ENCODE data around the gene KLHL2. TPM values are rescaled to one million over a fixed set of nuclear protein-coding genes. Genes with fewer than 3 reads are reported as not detected.

KLHL2 gene
- total and polyA plus RNA-seq, 2 donors (not counting 3 experiments of a cell fraction or from before 2014, with no cell fraction given): 9.9 to 22.1 TPM

- intact Hi-C loops (cut with micrococcal nuclease) (no loop called here), dilution Hi-C loops (cut with MboI; ENCODE audit: extremely low pct_ligation_motif_present, low sequenced_read_pairs) (no loop called here)
- Histone ChIP-seq H2AFZ (ENCODE audit: low read depth, low read length) (no peak overlapping the region), H3K4me1 (ENCODE audit: control insufficient read depth, extremely low read depth, insufficient read depth, low read length) (no peaks in the 10 kb centered on the region), H3K4me3 (replicated peaks in 1 of 3; ENCODE audit: insufficient read depth in 1 of 3, low read depth in 1 of 3, low read length in 3 of 3) (no peak overlapping the region), H4K20me1 (replicated peaks; ENCODE audit: control insufficient read depth, extremely low read depth, insufficient read depth, low read length) (no peaks in the 10 kb centered on the region), H3K36me3 (ENCODE audit: control insufficient read depth in 2 of 2, extremely low read depth in 1 of 2, insufficient read depth in 2 of 2, low read length in 2 of 2) (peaks cover 0 to 2% of the 10 kb centered on the region in 2 experiments), H3K9me1 (replicated peaks; ENCODE audit: control insufficient read depth, extremely low read depth, insufficient read depth, low read length) (no peaks in the 10 kb centered on the region), H3K27me3 (ENCODE audit: control insufficient read depth in 2 of 2, insufficient read depth in 2 of 2, low read length in 2 of 2) (no peaks in the 10 kb centered on the region), H3K9ac (replicated peaks; ENCODE audit: extremely low read depth, insufficient read depth, low read length) (no peak overlapping the region), H3K4me2 (ENCODE audit: insufficient read depth, low read length) (no peak overlapping the region), H3K9me3 (replicated peaks; ENCODE audit: control insufficient read depth, insufficient read depth, low read length) (no peaks in the 10 kb centered on the region), H3K27ac (ENCODE audit: insufficient read depth, low read depth, low read length) (no peak overlapping the region), H3K79me2 (ENCODE audit: control insufficient read depth, insufficient read depth, low read length) (peaks cover 2% of the 10 kb centered on the region)
- DNase-seq (ENCODE audit: low read depth, low spot score) (no peak), FAIRE-seq (no peak)
- ChIA-PET CTCF (no interaction called here), POLR2A (no interaction called here)
- BruUV-seq (replicated peaks): no TSS peak
- TF ChIP-seq JUN (IDR thresholded peaks at IDR 0.05; ENCODE audit: borderline replicate concordance, insufficient read depth, insufficient read length, low read depth) (no peak), POLR2AphosphoS5 (IDR thresholded peaks at IDR 0.05; ENCODE audit: insufficient read depth, low read depth, low read length) (no peak), FOS (IDR thresholded peaks at IDR 0.05; ENCODE audit: borderline replicate concordance, insufficient read depth, low read length) (no peak), POLR2A (IDR thresholded peaks at IDR 0.05; ENCODE audit: low read depth, low read length) (no peak), GATA2 (IDR thresholded peaks at IDR 0.05; ENCODE audit: insufficient read depth, insufficient read length, low read depth, low read length) (no peak), MAX (IDR thresholded peaks at IDR 0.05; ENCODE audit: insufficient read depth, insufficient read length) (no peak), MYC (IDR thresholded peaks at IDR 0.05; ENCODE audit: low read depth, low read length) (no peak), EZH2 (IDR thresholded peaks at IDR 0.05; ENCODE audit: borderline replicate concordance, low read depth, low read length, severe bottlenecking) (no peak), CTCF (IDR thresholded peaks at IDR 0.05; ENCODE audit: extremely low read depth in 1 of 2, insufficient read depth in 1 of 2, low read depth in 1 of 2, low read length in 2 of 2) (no peak)
Measured at GRCh38 chr4:165294907-165295306, 87.5 kb downstream of the KLHL2 start.

Data from endothelial cell of umbilical vein (primary cell).